Measurements from ENCODE around the gene STMND1. TPM values are rescaled to one million over a fixed set of nuclear protein-coding genes. Genes with fewer than 3 reads are reported as not detected.

The STMND1 gene
- total RNA-seq, 1 experiment from 2014 or later: not detected

DNA sequence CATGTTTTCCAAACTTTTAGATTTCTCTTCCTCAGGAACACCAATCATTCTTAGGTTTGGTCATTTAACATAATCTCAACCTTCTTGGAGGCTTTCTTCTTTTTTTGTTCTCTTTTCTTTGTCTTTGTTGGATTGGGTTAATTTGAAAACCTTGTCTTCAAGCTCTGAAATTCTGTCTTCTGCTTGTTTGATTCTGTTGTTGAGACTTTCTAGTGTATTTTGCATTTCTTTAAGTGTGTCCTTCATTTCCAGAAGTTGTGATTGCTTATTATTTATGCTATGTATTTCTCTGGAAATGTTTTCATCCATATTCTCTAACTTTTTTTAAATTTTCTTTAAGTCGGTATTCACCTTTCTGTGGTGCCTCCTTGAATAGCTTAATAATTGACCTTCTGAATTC is 42.2 kb downstream of the STMND1 start (continued):
- TF ChIP-seq, protein P1, sequence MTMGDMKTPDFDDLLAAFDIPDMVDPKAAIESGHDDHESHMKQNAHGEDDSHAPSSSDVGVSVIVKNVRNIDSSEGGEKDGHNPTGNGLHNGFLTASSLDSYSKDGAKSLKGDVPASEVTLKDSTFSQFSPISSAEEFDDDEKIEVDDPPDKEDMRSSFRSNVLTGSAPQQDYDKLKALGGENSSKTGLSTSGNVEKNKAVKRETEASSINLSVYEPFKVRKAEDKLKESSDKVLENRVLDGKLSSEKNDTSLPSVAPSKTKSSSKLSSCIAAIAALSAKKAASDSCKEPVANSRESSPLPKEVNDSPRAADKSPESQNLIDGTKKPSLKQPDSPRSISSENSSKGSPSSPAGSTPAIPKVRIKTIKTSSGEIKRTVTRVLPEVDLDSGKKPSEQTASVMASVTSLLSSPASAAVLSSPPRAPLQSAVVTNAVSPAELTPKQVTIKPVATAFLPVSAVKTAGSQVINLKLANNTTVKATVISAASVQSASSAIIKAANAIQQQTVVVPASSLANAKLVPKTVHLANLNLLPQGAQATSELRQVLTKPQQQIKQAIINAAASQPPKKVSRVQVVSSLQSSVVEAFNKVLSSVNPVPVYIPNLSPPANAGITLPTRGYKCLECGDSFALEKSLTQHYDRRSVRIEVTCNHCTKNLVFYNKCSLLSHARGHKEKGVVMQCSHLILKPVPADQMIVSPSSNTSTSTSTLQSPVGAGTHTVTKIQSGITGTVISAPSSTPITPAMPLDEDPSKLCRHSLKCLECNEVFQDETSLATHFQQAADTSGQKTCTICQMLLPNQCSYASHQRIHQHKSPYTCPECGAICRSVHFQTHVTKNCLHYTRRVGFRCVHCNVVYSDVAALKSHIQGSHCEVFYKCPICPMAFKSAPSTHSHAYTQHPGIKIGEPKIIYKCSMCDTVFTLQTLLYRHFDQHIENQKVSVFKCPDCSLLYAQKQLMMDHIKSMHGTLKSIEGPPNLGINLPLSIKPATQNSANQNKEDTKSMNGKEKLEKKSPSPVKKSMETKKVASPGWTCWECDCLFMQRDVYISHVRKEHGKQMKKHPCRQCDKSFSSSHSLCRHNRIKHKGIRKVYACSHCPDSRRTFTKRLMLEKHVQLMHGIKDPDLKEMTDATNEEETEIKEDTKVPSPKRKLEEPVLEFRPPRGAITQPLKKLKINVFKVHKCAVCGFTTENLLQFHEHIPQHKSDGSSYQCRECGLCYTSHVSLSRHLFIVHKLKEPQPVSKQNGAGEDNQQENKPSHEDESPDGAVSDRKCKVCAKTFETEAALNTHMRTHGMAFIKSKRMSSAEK (CRISPR knock-in tag; IDR thresholded peaks at IDR 0.05; ENCODE audit: borderline replicate concordance): no peak
- TF ChIP-seq, protein P2, sequence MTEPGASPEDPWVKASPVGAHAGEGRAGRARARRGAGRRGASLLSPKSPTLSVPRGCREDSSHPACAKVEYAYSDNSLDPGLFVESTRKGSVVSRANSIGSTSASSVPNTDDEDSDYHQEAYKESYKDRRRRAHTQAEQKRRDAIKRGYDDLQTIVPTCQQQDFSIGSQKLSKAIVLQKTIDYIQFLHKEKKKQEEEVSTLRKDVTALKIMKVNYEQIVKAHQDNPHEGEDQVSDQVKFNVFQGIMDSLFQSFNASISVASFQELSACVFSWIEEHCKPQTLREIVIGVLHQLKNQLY (CRISPR knock-in tag; IDR thresholded peaks at IDR 0.05): no peak
- TF ChIP-seq IRF2 (CRISPR knock-in tag; IDR thresholded peaks at IDR 0.05; ENCODE audit: borderline replicate concordance, low read depth): no peak
- TF ChIP-seq, protein P3, sequence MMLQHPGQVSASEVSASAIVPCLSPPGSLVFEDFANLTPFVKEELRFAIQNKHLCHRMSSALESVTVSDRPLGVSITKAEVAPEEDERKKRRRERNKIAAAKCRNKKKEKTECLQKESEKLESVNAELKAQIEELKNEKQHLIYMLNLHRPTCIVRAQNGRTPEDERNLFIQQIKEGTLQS (CRISPR knock-in tag; conservative IDR thresholded peaks at IDR 0.05): no peak

DNA sequence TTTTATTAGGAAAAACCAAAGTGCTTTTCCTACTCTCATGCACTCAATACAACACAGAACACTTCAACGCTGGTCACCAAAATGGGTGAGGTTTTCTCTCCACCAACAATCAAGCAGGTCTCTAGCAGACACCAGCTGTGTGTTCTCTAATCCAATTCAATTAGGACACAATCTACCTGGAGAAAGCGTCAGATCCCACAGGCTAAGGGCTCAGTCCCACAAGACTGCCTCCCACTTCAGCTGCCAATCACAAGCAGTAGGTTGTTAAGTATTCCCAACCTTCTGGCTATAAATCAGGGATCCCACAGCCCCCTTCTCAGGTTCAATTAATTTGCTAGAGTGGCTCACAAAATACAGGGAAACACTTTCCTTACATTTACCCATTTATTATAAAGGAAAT is 47.7 kb downstream of the STMND1 start:
- peaks cover 11% of the 10 kb centered on the region; the same call in 1 of the 2 replicates for H3K36me3 Mint-ChIP-seq
- POLR2A ChIA-PET: no interaction called here
- H3K4me1 Mint-ChIP-seq: no peaks in the 10 kb centered on the region
- no peak for TF ChIP-seq SOX15 (CRISPR knock-in tag; IDR thresholded peaks at IDR 0.05)
- TF ChIP-seq, protein P4, sequence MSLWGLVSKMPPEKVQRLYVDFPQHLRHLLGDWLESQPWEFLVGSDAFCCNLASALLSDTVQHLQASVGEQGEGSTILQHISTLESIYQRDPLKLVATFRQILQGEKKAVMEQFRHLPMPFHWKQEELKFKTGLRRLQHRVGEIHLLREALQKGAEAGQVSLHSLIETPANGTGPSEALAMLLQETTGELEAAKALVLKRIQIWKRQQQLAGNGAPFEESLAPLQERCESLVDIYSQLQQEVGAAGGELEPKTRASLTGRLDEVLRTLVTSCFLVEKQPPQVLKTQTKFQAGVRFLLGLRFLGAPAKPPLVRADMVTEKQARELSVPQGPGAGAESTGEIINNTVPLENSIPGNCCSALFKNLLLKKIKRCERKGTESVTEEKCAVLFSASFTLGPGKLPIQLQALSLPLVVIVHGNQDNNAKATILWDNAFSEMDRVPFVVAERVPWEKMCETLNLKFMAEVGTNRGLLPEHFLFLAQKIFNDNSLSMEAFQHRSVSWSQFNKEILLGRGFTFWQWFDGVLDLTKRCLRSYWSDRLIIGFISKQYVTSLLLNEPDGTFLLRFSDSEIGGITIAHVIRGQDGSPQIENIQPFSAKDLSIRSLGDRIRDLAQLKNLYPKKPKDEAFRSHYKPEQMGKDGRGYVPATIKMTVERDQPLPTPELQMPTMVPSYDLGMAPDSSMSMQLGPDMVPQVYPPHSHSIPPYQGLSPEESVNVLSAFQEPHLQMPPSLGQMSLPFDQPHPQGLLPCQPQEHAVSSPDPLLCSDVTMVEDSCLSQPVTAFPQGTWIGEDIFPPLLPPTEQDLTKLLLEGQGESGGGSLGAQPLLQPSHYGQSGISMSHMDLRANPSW (CRISPR knock-in tag; conservative IDR thresholded peaks at IDR 0.05; ENCODE audit: low read depth): no peak
- TF ChIP-seq, protein P5, sequence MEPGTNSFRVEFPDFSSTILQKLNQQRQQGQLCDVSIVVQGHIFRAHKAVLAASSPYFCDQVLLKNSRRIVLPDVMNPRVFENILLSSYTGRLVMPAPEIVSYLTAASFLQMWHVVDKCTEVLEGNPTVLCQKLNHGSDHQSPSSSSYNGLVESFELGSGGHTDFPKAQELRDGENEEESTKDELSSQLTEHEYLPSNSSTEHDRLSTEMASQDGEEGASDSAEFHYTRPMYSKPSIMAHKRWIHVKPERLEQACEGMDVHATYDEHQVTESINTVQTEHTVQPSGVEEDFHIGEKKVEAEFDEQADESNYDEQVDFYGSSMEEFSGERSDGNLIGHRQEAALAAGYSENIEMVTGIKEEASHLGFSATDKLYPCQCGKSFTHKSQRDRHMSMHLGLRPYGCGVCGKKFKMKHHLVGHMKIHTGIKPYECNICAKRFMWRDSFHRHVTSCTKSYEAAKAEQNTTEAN (CRISPR knock-in tag; IDR thresholded peaks at IDR 0.05): no peak
- no peak for TF ChIP-seq NFE2L1 (CRISPR knock-in tag; IDR thresholded peaks at IDR 0.05)
- TF ChIP-seq RELA (CRISPR knock-in tag; IDR thresholded peaks at IDR 0.05; ENCODE audit: borderline replicate concordance): no peak
- TF ChIP-seq SMAD4 (CRISPR knock-in tag; IDR thresholded peaks at IDR 0.05): no peak
- no peak for TF ChIP-seq CREM (CRISPR knock-in tag; IDR thresholded peaks at IDR 0.05)
- no peak for TF ChIP-seq PRRX2 (CRISPR knock-in tag; IDR thresholded peaks at IDR 0.05)
- TF ChIP-seq ZNF219 (CRISPR knock-in tag; IDR thresholded peaks at IDR 0.05; ENCODE audit: borderline replicate concordance): no peak
- no peak for TF ChIP-seq ZNF671 (CRISPR knock-in tag; IDR thresholded peaks at IDR 0.05)
- TF ChIP-seq, protein P6, sequence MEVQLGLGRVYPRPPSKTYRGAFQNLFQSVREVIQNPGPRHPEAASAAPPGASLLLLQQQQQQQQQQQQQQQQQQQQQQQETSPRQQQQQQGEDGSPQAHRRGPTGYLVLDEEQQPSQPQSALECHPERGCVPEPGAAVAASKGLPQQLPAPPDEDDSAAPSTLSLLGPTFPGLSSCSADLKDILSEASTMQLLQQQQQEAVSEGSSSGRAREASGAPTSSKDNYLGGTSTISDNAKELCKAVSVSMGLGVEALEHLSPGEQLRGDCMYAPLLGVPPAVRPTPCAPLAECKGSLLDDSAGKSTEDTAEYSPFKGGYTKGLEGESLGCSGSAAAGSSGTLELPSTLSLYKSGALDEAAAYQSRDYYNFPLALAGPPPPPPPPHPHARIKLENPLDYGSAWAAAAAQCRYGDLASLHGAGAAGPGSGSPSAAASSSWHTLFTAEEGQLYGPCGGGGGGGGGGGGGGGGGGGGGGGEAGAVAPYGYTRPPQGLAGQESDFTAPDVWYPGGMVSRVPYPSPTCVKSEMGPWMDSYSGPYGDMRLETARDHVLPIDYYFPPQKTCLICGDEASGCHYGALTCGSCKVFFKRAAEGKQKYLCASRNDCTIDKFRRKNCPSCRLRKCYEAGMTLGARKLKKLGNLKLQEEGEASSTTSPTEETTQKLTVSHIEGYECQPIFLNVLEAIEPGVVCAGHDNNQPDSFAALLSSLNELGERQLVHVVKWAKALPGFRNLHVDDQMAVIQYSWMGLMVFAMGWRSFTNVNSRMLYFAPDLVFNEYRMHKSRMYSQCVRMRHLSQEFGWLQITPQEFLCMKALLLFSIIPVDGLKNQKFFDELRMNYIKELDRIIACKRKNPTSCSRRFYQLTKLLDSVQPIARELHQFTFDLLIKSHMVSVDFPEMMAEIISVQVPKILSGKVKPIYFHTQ (CRISPR knock-in tag; IDR thresholded peaks at IDR 0.05): no peak
- TF ChIP-seq, protein P2 (CRISPR knock-in tag; IDR thresholded peaks at IDR 0.05): no peak
- TF ChIP-seq, protein P7, sequence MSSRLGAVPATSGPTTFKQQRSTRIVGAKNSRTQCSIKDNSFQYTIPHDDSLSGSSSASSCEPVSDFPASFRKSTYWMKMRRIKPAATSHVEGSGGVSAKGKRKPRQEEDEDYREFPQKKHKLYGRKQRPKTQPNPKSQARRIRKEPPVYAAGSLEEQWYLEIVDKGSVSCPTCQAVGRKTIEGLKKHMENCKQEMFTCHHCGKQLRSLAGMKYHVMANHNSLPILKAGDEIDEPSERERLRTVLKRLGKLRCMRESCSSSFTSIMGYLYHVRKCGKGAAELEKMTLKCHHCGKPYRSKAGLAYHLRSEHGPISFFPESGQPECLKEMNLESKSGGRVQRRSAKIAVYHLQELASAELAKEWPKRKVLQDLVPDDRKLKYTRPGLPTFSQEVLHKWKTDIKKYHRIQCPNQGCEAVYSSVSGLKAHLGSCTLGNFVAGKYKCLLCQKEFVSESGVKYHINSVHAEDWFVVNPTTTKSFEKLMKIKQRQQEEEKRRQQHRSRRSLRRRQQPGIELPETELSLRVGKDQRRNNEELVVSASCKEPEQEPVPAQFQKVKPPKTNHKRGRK (CRISPR knock-in tag; IDR thresholded peaks at IDR 0.05; ENCODE audit: borderline replicate concordance): no peak
- TF ChIP-seq, protein P8, sequence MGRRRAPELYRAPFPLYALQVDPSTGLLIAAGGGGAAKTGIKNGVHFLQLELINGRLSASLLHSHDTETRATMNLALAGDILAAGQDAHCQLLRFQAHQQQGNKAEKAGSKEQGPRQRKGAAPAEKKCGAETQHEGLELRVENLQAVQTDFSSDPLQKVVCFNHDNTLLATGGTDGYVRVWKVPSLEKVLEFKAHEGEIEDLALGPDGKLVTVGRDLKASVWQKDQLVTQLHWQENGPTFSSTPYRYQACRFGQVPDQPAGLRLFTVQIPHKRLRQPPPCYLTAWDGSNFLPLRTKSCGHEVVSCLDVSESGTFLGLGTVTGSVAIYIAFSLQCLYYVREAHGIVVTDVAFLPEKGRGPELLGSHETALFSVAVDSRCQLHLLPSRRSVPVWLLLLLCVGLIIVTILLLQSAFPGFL (CRISPR knock-in tag; IDR thresholded peaks at IDR 0.05; ENCODE audit: borderline replicate concordance): no peak
- no peak for TF ChIP-seq FOXK1 (CRISPR knock-in tag; IDR thresholded peaks at IDR 0.05)
- no peak for TF ChIP-seq NFYB (CRISPR knock-in tag; conservative IDR thresholded peaks at IDR 0.05; ENCODE audit: low read depth)
- TF ChIP-seq ZNF121 (CRISPR knock-in tag; IDR thresholded peaks at IDR 0.05): no peak
- ATAC-seq: no peak
- peaks cover 3% of the 10 kb centered on the region; the same call in 1 of the 2 replicates for H3K27me3 Mint-ChIP-seq (ENCODE audit: low read depth)
- no peak overlapping the region for H3K27ac Mint-ChIP-seq
- DNase-seq (ENCODE audit: low spot score): no peak
- H3K9me3 Mint-ChIP-seq: peaks cover 37% of the 10 kb centered on the region
- H3K4me3 Mint-ChIP-seq: no peak overlapping the region
- CTCF ChIA-PET: no interaction called here
